GM21619 (cell line): ENCODE results near the gene ZBTB6.

Source experiments
- ATAC-seq: cut with Tn5 transposase; IDR thresholded peaks from one replicate; pipeline ENCODE4 v1.9.1; 2021; ENCODE audit not compliant: unreplicated experiment

Gene ZBTB6

DNA sequence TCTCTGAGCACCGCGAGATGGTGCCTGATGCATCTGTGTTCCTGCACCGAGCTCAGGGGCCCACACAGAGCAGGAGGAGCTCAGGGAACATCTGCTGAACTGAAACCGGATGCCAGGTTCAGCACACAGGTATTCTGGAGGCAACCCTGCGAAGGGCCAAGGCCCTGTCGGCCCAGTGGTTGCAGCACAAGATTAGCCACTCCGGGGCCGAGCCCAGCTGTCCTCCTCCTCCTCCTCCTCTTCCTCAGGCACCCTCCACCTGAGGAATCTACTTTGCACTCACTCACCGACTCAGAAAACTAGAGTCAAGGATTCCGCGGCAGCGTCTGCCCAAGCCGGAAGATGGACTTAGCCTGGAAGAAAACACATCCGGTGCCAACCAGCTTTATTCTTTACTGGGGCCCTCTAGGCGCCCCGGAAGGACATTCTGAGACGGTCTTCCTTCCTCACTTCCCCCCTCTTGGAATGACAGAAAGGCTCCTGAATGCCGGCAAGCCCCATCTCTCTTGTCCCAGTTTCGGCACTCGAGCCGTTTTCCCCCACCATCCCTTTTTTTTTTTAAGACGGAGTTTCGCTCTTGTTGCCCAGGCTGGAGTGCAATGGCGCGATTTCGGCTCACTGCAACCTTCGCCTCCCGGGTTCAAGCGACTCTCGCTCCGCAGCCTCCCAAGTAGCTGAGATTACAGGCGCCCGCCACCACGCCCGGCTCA lies at the start of gene ZBTB6:
Gene ZBTB6, minus strand, starts transcription at position 360 of the 710 bp plus-strand sequence. CDS start 1,251 bp downstream, outside the sequence.
- ATAC-seq = peak; percentile 98

DNA sequence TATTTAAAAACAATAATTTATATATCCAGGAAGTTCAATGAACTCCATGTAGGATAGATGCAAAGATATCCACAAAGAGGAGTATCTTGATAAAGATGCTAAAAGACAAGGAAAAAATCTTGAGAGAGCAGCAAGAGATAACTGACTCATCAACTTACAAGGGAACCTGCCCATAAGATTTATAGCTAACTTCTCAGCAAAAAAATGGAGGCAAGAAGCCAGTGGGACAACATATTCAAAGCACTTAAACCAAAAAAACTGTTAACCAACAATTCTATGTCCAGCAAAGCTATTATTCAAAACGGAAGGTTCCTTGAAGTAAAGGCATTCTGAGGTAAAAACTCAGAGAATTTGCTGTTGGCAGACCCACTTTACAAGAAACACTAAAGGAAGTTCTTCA lies 48.0 kb upstream of the ZBTB6 start:
- ATAC-seq = no peak

DNA sequence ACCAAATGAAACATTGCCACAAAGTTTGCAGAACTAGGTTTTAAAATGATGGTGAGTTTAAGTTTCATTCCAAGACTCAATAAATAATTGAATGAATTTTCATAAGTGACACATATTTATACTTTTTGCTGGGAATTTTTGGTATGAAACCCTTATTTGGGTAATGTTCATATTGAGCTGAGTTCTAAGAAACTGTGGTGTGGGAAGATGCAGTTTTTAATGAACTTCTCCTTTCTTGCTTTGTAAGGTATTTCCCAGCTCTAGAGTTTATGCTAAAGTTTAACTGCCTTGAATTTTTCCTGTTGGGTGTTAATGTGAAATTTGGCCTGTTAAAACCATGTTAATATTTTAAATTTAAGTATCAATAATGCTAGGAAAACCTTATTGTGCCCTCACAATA lies 42.8 kb upstream of the ZBTB6 start:
- no peak for ATAC-seq

DNA sequence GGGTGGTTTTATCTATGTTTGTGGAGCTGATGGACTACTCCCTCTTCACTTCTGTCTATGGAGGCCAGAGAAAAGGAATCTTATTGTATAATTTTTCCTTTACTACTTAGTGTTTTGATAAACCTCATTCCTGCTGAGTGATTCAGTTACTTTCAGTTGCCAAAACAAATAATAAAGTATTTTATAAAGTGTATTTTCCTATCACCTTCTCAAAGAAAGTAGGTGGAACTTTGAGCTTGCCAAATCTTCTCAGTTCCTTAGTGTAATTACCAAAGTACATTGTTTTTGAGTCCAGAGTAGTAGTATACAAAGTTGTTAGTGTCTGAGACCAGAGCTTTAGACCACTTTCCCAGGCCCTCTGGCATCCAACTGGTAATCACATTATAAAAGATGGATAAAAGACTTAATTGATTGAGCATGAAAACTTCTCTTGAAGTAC lies 41.1 kb upstream of the ZBTB6 start:
- ATAC-seq = no peak

- ATAC-seq = no peak
Measured at GRCh38 chr9:122951056-122951455, 37.9 kb upstream of the ZBTB6 start.

GRCh38 chr9:122950263-122950662 lies 37.1 kb upstream of the ZBTB6 start:
- ATAC-seq = no peak

GRCh38 chr9:122949696-122950095 lies 36.6 kb upstream of the ZBTB6 start:
- ATAC-seq = no peak

GRCh38 chr9:122948313-122948712 lies 35.2 kb upstream of the ZBTB6 start:
- ATAC-seq = no peak

DNA sequence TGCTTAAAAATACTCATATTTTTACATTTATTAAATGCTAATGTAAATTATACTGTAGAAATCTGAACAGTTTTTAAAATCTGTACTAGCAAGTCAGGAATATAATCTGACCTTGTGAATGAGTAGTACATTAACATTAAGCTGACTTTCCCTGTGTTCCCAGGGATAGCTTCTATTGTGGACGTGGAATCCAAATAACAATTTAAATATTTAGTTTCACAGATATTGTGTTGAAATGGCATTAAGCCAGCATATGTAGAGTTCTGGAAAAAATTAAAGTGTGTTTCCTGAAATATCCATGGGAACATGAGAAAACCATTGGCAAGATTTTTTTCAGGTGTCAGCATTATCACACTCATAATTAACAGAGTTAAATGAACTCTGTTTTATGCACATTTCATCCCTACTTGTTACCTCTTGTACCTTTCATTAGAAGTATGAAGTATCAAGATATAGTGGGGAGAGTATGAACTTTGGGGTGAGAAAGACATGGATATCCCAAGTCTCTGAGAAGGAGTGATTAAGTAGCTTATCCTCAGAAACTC lies 33.4 kb upstream of the ZBTB6 start:
- ATAC-seq = no peak

GRCh38 chr9:122944960-122945888 lies 32.1 kb upstream of the ZBTB6 start:
- ATAC-seq = no peak

DNA sequence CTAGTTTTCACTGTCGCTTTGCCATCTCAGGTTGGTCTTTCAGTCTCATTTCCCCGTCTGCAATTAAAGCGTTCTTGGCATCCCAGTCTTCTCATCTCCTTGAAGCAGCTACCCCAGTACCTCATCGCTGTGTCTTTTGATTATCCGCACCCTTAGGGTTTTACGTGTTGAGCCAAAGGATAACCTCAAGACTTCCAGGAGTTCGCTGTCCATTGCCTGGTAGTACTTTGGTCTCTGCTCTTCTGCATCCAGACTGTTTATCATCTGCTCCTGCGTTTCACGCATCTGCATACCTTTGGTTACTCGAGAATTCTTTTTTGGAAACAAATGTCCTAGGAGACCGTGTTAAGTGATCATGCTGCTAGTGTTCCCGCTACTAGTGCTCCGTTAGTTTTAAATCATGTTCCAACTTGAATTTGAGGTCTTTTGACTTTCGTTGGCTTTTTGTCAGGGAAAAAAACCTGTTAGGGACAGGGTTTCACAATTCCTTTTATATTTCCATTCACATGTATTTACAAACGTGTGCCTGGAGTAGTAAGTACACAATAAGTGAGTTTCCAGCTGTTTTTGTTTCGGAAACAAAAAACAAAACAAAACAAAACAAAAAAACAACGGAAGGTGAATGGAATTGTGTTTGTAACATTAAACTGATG lies 28.6 kb upstream of the ZBTB6 start:
- no peak for ATAC-seq

DNA sequence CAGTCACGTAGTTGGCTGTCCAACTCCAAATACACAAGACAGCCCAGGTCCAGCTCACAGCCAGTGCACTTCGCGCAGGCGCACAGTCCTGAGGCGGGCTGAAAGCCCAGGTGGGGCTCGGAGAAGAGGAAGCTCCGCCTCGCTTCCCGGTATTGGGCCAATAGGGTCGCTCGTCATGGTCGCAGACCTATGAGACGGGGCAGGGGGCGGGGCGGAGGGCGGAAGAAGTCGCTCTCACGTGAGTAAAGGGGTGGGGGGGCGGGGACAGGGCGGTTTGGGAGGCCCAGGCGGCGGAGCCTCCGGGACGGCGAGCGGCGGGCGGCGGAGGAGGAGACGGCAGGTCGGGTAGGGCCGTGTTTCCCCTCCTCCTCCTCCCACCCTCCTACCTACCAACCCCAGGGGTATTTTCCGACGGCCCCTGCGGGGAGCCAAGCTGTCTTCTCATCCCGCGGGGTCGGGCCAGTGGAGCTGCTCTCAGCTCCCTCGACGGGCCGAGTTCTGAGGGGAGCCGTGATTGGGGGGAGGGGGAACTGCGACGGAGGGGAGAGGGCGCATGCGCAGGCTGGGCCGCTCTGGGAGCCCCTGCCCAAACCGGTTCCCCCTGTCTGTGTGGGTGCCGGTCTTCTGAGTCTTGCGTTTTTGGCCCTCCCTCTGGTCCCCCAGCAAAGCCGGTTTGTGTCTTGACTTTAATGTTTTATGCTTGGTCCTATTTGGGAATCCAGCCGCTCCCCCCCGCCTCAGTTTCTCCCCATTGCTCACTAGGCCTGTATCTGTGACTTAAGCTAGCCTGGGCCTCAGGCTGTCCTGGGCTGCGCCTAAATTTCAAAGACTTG lies 27.8 kb upstream of the ZBTB6 start, which contains the start of gene RABGAP1:
Gene RABGAP1, plus strand, starts transcription at position 272 of the 833 bp plus-strand sequence. CDS start 16,040 bp downstream, outside the sequence.
- ATAC-seq = peak; percentile 98

GRCh38 chr9:122940454-122940748 lies 27.3 kb upstream of the ZBTB6 start:
- ATAC-seq = no peak

- no peak for ATAC-seq
Measured at GRCh38 chr9:122939601-122940000, 26.5 kb upstream of the ZBTB6 start.

DNA sequence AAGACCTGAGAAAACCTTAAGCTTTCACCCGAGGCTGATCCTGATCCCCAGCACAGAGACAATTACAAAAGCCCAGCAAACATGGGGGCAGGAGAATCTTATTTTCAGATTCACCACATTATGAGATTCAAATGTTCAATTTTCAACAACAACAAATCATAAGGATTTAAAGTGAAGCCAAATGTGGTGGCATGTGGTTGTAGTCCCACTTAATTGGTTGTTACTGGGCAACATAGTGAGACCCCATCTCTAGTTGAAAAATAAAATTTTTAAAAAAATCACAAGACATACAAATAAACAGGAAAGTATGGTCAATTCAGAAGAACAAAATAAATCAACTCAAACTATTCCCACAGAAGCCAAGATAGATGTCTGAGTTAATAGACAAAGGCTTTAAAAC lies 23.8 kb upstream of the ZBTB6 start:
- ATAC-seq = no peak

- ATAC-seq = no peak
Measured at GRCh38 chr9:122936464-122936863, 23.3 kb upstream of the ZBTB6 start.

- peak; percentile 97 for ATAC-seq
Measured at GRCh38 chr9:122931226-122932121, 18.4 kb upstream of the ZBTB6 start, which contains the start of gene ZBTB26. TSS of gene ZBTB26 (minus strand) at chr9:122931512. CDS start at chr9:122919934, 11,578 bp downstream.

DNA sequence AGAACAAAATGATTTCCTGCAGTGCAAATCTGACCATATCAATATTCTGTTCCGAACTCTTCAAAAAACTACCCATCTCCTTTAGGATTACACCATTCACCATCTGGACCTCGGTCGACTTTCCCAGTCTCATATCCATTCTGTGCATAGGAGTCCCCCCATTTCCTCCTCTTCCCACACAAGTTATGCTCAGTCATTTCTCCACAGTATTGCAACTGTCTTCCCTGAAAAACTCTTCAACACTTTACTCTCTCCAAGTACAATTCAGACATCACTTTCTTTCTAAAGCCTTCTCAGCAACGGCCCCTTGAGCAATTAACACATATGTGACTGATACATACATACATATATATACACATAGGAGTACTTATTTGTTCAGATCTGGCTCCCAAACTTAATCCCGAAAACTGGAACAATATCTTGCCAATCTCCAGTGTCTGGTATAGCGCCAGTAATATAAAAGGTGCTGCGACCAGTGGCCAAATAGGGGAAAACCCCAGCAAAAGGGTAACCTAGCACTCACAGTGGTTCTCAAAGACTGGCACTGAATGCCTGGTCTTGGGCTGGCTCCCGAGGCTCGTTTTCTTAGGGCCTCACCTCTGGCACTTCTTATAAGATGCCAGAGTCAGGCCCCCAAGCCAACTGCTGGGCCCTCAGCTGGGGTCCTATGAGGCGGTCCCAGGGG lies 17.6 kb upstream of the ZBTB6 start:
- no peak for ATAC-seq
